CD4-positive, alpha-beta T cell treated with Interferon alpha-2 for 1 hour (primary cell): ENCODE data around the gene HFM1.

Source experiments
- DNase-seq, 2 donors: peaks; one replicate each; pipeline ENCODE4 v3.0.0-alpha.2; 2020 to 2022

HFM1 gene

DNA sequence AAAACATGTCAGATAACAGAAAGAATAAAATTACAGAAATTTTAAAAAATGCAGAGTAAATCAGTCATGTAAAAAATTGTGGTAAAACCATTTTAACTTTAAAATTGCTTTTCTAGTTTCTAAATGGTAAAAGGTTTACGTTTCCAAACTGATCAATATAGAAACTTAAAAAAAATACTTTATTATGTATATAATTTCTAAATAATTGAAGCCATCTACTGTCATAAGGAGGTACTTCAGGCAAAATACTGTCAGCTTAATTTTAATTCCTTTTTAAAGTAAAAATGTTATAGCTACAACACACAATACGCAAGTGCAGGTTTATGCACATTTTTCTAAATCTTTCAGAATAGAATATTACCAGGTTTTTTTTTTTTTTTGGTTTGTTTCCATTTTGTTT, 159.9 kb downstream of the HFM1 start:
- no peak for DNase-seq

DNA sequence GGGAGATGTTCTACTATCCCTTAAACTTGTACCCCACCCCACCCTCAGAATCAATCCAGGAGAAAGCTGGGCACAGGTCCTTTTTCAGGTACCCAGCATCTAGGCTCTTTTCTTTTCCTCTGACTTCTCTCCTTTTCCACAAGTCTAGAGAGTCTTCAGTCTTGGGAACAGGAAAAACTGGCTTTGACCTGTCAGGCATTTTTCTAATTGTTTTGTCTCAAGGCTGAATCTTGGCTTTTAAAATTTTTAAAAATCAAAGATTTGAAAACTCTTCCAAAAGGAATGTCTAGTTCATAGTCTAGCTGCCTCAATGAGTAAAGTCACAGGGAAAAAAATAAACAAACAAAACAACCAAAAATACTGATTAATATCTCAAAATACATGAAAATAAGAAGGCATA, 161.5 kb downstream of the HFM1 start:
- no peak for DNase-seq

DNA sequence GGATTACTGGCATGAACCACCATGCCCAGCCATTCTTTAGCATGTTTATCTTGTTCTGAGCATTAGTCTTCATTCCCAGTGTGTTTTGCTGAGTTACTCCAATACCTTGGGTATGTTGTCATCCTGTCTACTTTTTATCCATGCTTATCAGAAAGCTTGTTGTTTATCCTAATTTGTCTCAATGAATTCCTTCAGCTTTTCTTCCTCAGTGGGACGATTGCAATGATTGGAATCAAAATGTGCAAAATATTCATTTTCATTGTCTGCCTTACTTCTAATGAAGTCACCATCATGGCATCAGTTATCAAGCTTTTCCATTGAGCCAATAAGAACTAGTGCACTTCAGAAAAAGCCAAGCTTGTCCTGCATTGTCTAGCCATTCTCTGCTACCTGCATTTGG, 170.5 kb downstream of the HFM1 start:
- no peak for DNase-seq

DNA sequence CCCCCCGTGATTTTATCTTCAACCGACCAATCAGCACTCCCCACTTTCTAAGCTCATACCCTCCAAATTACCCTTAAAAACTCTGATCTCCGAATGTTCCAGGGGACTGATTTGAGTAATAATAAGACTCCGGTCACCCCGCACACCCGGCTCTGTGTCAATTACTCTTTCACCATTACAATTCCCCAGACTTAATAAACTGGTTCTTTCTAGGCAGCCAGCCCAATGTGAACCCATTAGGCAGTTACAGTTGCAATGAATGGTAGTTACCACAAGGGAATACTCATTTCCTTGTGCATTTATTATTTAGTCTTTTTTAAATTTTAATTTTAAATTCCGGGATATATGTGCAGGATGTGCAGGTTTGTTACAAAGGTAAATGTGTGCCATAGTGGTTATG, 177.9 kb downstream of the HFM1 start:
- no peak for DNase-seq

DNA sequence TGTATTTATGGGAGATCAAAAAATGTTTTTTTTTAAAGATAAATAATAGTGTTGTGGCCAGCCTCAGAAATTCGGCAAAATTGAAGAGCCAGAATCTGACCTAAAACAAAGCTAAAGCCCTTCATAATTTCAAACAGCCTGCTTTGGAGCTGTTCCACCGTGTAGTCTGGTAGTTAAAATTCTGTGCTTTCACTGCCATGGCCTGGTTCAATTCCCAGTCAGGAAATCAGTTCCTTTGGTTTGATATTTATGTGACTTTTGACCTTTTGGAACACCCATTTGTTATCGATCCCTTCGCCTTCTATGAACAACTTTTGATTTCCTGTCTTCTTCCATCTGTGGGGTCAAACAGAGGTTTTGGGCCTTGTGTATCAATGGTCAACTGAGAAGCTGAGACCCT, 179.8 kb downstream of the HFM1 start:
- no peak for DNase-seq

DNA sequence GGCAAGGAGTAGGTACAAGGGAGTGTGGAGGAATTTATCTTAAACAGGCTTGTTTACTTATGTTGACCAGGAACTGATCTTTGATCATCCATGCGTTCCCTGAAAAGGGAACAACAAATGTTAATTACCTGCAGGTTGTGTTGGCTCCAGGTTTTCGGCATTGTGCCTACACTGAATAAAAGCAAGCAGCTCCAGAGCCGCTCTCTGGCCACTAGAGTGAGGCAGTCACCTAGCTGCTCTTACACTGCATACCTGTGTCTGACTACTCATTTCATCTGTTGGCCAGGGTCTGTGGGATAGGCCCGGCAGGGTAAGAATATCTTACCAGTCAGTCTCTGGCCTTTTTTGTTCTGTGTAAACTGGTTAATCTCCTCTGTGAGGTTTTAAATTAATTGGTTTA, 183.6 kb downstream of the HFM1 start:
- no peak for DNase-seq

DNA sequence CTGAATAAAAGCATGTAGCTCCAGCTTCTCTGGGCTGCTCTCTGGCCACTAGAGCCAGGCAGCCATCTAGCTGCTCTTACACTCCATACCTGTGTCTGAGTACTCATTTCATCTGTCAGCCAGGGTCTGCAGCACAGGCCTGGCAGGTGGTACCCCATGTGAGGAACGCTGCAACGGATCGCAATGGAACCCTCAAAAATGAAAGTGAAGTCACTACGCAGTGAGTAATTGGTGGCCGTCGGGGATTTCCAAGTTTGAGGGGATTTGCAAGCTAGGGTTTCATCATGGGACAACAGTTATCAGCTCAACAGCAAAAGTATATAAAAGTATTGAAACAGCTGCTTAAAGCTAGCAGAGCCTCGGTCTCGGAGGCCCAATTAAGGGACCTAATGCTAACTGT, 186.7 kb downstream of the HFM1 start:
- no peak for DNase-seq
